CD4-positive, alpha-beta T cell (primary cell): Measurements from ENCODE around the gene PLTP. TPM values are rescaled to one million over a fixed set of nuclear protein-coding genes. Genes with fewer than 3 reads are reported as not detected.

Experiments used
- ATAC-seq: fragments of 200-7000 bp; cut with Tn5 transposase; one replicate; pipeline ENCODE4 v1.10.0; 2022; ENCODE audit warnings: mild to moderate bottlenecking; ENCODE audit not compliant: poor library complexity
- CTCF ChIA-PET: fragments of 350-600 bp; sonication (Branson Sonifier 250); formaldehyde crosslinking; loops from one replicate; lab custom pipeline; 2021; ENCODE audit warnings: antibody characterized with exemption, inconsistent platforms; lab: Charles Lee
- POLR2A ChIA-PET: fragments of 350-600 bp; sonication (Branson Sonifier 250); formaldehyde crosslinking; loops from one replicate; lab custom pipeline; 2021; ENCODE audit warnings: antibody characterized with exemption, inconsistent platforms; lab: Charles Lee
- DNase-seq, 14 experiments: peaks; one replicate each; pipeline ENCODE4 v3.0.0-alpha.2; 2013 to 2020; ENCODE audit warnings: mixed read lengths in 2 of 14
- H3K27ac ChIP-seq, 2 donors: one replicate each; pipeline versions ENCODE4 v1.5.1 to v1.7.0; 2013; ENCODE audit warnings: low read length in 2 of 2, low read depth in 1 of 2, mild to moderate bottlenecking in 1 of 2
- H3K27me3 ChIP-seq, 2 experiments: 1 replicate in 1 of 2; 2 replicates in 1 of 2; pipeline versions ENCODE4 v1.6.1 to v1.7.0; 2013; ENCODE audit warnings: low read length in 2 of 2, control low read depth in 1 of 2, mild to moderate bottlenecking in 1 of 2, moderate library complexity in 1 of 2; ENCODE audit not compliant: insufficient read depth in 2 of 2, control insufficient read depth in 1 of 2
- H3K36me3 ChIP-seq: one replicate; pipeline ENCODE4 v1.6.1; 2013; ENCODE audit warnings: low read length, control low read depth; ENCODE audit not compliant: insufficient read depth
- H3K4me1 ChIP-seq: one replicate; pipeline ENCODE4 v1.6.1; 2013; ENCODE audit warnings: low read length, control low read depth; ENCODE audit not compliant: insufficient read depth
- H3K4me3 ChIP-seq: one replicate; pipeline ENCODE4 v1.5.1; 2013; ENCODE audit warnings: mild to moderate bottlenecking, low read length, moderate library complexity
- H3K9me3 ChIP-seq, 2 experiments: 1 replicate in 1 of 2; 2 replicates in 1 of 2; pipeline versions ENCODE4 v1.6.1 to v1.7.0; 2013; ENCODE audit warnings: low read length in 2 of 2, mild to moderate bottlenecking in 2 of 2, control low read depth in 1 of 2, moderate library complexity in 1 of 2; ENCODE audit not compliant: control insufficient read depth in 1 of 2, insufficient read depth in 1 of 2
- H3K27ac Mint-ChIP-seq: one replicate; pipeline ENCODE4 v1.8.0; 2020; ENCODE audit warnings: mixed read lengths
- H3K27me3 Mint-ChIP-seq: one replicate; pipeline ENCODE4 v1.8.0; 2021; ENCODE audit warnings: mixed read lengths
- H3K36me3 Mint-ChIP-seq: one replicate; pipeline ENCODE4 v1.8.0; 2021; ENCODE audit warnings: low read depth, mixed read lengths
- H3K4me1 Mint-ChIP-seq: one replicate; pipeline ENCODE4 v1.8.0; 2021; ENCODE audit warnings: low read depth, mixed read lengths
- H3K4me3 Mint-ChIP-seq: one replicate; pipeline ENCODE4 v1.8.0; 2020; ENCODE audit warnings: mild to moderate bottlenecking, mixed read lengths
- H3K9me3 Mint-ChIP-seq: one replicate; pipeline ENCODE4 v1.8.0; 2020; ENCODE audit warnings: mixed read lengths
- CTCF ChIP-seq: fragments of 200-600 bp; IDR thresholded peaks from one replicate; pipeline ENCODE4 v1.8.0; 2022; ENCODE audit warnings: antibody characterized with exemption, mild to moderate bottlenecking
- intact Hi-C, 2 experiments: fragments of 100-400 bp; cut with DNase I in 1 of 2; cut with micrococcal nuclease in 1 of 2; formaldehyde crosslinking; loops; one replicate each; pipeline versions ENCODE4 v1.15.1 to v1.9.0; 2023 to 2025; cut with DNase I, micrococcal nuclease
- total RNA-seq, 174 experiments: library from RNA in 2 of 174; stranded (reverse) in 2 of 174; gene quantifications; one replicate each; pipeline ENCODE4 v1.2.3 and lab custom pipeline; 2021 to 2026

Gene PLTP
- total RNA-seq, 2 experiments from 2014 or later, result not detected

- H3K4me1 ChIP-seq, result no peaks in the 10 kb centered on the region
- H3K36me3 ChIP-seq, result peaks cover 15% of the 10 kb centered on the region
- H3K36me3 Mint-ChIP-seq, result peaks cover 7% of the 10 kb centered on the region
- TF ChIP-seq CTCF, result no peak
- H3K9me3 ChIP-seq, result no peaks in the 10 kb centered on the region
- H3K4me3 ChIP-seq, result no peak overlapping the region
- intact Hi-C loops, result no loop called here
- no peaks in the 10 kb centered on the region for H3K4me1 Mint-ChIP-seq
- DNase-seq (no peak), ATAC-seq (no peak)
- no peak overlapping the region for H3K27ac Mint-ChIP-seq
- ChIA-PET CTCF (no interaction called here), POLR2A (no interaction called here)
- H3K27ac ChIP-seq, result no peak overlapping the region
- H3K27me3 ChIP-seq, result no peaks in the 10 kb centered on the region
- H3K9me3 Mint-ChIP-seq, result no peaks in the 10 kb centered on the region
- H3K4me3 Mint-ChIP-seq, result no peak overlapping the region
- H3K27me3 Mint-ChIP-seq, result no peaks in the 10 kb centered on the region
Measured at GRCh38 chr20:45873409-45874103, 38.4 kb downstream of the PLTP start.

DNA sequence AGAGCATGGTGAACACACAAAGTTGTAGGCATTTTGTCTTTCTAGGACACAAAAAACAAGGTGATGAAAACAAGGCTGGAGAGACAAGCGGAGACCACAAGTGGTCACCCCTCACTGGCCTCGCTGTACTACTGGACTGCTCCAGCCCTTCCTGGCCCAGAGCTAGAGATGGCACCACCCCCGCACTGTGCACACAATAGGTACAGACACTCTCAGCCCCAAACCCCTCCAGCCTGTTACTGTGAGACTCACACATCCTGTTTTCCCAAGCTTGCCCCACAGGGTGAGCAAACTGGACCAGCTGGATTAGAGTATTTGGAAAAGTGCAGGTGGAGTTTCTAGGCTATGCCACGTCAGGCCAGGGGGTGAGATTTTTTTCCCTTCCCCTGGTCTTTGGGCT is 39.3 kb downstream of the PLTP start:
- no peak for ATAC-seq
- no peak overlapping the region for H3K4me3 Mint-ChIP-seq
- TF ChIP-seq CTCF, result no peak
- H3K4me1 ChIP-seq, result no peaks in the 10 kb centered on the region
- H3K27me3 ChIP-seq, result no peaks in the 10 kb centered on the region
- H3K27ac Mint-ChIP-seq, result no peak overlapping the region
- peaks cover 7% of the 10 kb centered on the region for H3K36me3 Mint-ChIP-seq
- no peak overlapping the region for H3K4me3 ChIP-seq
- intact Hi-C loops, result no loop called here
- peaks cover 6% of the 10 kb centered on the region for H3K36me3 ChIP-seq
- H3K27ac ChIP-seq, result no peak overlapping the region
- ChIA-PET POLR2A (no interaction called here), CTCF (no interaction called here)
- H3K9me3 Mint-ChIP-seq, result no peaks in the 10 kb centered on the region
- no peaks in the 10 kb centered on the region for H3K9me3 ChIP-seq
- no peaks in the 10 kb centered on the region for H3K4me1 Mint-ChIP-seq
- no peaks in the 10 kb centered on the region for H3K27me3 Mint-ChIP-seq
- no peak for DNase-seq

DNA sequence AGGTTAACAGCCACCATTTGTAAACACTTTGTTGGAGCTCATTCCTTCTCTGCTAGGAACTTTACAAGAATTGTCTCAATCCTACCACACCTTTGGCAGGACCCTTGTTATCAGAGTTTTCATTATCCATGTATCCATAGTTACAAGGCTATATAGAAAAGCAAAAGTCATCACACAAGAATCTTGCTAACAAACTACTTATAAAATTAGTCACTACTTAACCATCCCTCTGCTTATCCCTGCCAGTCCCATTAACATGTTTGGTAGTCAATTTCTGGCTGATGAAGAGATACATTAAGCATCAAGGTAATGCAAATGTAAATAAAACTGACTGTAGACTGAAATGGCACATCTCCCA is 44.2 kb downstream of the PLTP start:
- Histone ChIP-seq H3K27ac (no peak overlapping the region), H3K36me3 (no peaks in the 10 kb centered on the region), H3K4me3 (no peak overlapping the region), H3K9me3 (no peaks in the 10 kb centered on the region), H3K27me3 (no peaks in the 10 kb centered on the region), H3K4me1 (no peaks in the 10 kb centered on the region)
- ChIA-PET POLR2A (no interaction called here), CTCF (no interaction called here)
- Mint-ChIP-seq H3K4me3 (no peak overlapping the region), H3K9me3 (no peaks in the 10 kb centered on the region), H3K4me1 (no peaks in the 10 kb centered on the region), H3K36me3 (no peaks in the 10 kb centered on the region), H3K27me3 (no peaks in the 10 kb centered on the region), H3K27ac (no peak overlapping the region)
- ATAC-seq (no peak), DNase-seq (no peak)
- intact Hi-C loops, result no loop called here
- no peak for TF ChIP-seq CTCF
